Uterus (tissue), 2 donors: ENCODE data around the gene SIAE.

Experiments used
- POLR2A ChIP-seq, 2 donors: fragments of 450-650 bp; IDR thresholded peaks; one replicate each; pipeline ENCODE4 v1.6.1; 2016; ENCODE audit warnings: antibody characterized with exemption in 2 of 2, mild to moderate bottlenecking in 1 of 2, moderate library complexity in 1 of 2
- TF ChIP-seq, protein P1 (sequence below), 4 experiments: fragments of 200-600 bp in 2 of 4; fragments of 450-650 bp in 2 of 4; sonication (generic) in 2 of 4; IDR thresholded peaks; one replicate each; pipeline ENCODE4 v1.5.1; 2016 to 2019; ENCODE audit warnings: antibody characterized with exemption in 4 of 4, mild to moderate bottlenecking in 2 of 4, moderate library complexity in 1 of 4

- TF ChIP-seq, protein P1, sequence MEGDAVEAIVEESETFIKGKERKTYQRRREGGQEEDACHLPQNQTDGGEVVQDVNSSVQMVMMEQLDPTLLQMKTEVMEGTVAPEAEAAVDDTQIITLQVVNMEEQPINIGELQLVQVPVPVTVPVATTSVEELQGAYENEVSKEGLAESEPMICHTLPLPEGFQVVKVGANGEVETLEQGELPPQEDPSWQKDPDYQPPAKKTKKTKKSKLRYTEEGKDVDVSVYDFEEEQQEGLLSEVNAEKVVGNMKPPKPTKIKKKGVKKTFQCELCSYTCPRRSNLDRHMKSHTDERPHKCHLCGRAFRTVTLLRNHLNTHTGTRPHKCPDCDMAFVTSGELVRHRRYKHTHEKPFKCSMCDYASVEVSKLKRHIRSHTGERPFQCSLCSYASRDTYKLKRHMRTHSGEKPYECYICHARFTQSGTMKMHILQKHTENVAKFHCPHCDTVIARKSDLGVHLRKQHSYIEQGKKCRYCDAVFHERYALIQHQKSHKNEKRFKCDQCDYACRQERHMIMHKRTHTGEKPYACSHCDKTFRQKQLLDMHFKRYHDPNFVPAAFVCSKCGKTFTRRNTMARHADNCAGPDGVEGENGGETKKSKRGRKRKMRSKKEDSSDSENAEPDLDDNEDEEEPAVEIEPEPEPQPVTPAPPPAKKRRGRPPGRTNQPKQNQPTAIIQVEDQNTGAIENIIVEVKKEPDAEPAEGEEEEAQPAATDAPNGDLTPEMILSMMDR (IDR thresholded peaks at IDR 0.05): no peak
- no peak for TF ChIP-seq POLR2A (IDR thresholded peaks at IDR 0.05)
These were observed 48.6 kb upstream of the SIAE start for GRCh38 chr11:124722176-124722575.
